ENCODE results near the gene SELENOM. TPM values are rescaled to one million over a fixed set of nuclear protein-coding genes. Genes with fewer than 3 reads are reported as not detected.

SELENOM gene
- polyA plus RNA-seq, 1 experiment = 89.0 TPM

DNA sequence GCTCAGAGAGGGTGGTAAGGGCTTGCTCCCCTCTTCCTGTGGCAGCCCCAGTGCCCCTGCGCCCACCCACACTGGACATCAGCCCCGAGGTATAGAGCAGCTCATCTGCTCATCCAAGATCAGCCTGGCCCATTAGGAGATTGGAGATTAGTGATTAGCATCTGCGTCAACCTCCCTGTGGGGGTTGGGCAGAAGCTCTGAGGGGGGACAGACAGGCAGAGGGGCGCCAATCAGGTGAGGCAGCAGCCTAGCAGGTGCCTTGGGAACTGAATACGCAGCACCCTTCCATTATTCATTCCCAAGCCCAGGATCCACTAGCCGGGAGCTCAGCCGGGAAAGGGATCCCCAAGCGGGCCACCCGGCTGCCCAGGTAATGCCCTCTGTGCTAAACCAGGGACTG lies 15.2 kb downstream of the SELENOM start:
- H3K27me3 ChIP-seq (ENCODE audit: control insufficient read depth, insufficient read depth, low read length) = no peaks in the 10 kb centered on the region
- no peak overlapping the region for H3K27ac ChIP-seq (ENCODE audit: low read depth, low read length)
- CTCF ChIA-PET = interaction anchor here (1.2 kb wide), 1 partner anchor 15 kb away, joined by 3 read pairs; the partner anchor contains the start of gene SELENOM
- TF ChIP-seq, protein P1, sequence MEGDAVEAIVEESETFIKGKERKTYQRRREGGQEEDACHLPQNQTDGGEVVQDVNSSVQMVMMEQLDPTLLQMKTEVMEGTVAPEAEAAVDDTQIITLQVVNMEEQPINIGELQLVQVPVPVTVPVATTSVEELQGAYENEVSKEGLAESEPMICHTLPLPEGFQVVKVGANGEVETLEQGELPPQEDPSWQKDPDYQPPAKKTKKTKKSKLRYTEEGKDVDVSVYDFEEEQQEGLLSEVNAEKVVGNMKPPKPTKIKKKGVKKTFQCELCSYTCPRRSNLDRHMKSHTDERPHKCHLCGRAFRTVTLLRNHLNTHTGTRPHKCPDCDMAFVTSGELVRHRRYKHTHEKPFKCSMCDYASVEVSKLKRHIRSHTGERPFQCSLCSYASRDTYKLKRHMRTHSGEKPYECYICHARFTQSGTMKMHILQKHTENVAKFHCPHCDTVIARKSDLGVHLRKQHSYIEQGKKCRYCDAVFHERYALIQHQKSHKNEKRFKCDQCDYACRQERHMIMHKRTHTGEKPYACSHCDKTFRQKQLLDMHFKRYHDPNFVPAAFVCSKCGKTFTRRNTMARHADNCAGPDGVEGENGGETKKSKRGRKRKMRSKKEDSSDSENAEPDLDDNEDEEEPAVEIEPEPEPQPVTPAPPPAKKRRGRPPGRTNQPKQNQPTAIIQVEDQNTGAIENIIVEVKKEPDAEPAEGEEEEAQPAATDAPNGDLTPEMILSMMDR (IDR thresholded peaks at IDR 0.05; ENCODE audit: low read depth, low read length) = no peak
- H3K9me3 ChIP-seq (ENCODE audit: control insufficient read depth, insufficient read depth, low read length) = no peaks in the 10 kb centered on the region; the same call in 1 of the 2 replicates
- POLR2A ChIA-PET = interaction anchor here (0.6 to 2.5 kb wide), 2 partner anchors 10 to 142 kb away, joined by 9 to 15 read pairs; no protein-coding TSS in a partner anchor
- DNase-seq (ENCODE audit: low read depth, low spot score) = no peak
- no peak overlapping the region for H3K4me3 ChIP-seq (ENCODE audit: low read depth, low read length)

DNA sequence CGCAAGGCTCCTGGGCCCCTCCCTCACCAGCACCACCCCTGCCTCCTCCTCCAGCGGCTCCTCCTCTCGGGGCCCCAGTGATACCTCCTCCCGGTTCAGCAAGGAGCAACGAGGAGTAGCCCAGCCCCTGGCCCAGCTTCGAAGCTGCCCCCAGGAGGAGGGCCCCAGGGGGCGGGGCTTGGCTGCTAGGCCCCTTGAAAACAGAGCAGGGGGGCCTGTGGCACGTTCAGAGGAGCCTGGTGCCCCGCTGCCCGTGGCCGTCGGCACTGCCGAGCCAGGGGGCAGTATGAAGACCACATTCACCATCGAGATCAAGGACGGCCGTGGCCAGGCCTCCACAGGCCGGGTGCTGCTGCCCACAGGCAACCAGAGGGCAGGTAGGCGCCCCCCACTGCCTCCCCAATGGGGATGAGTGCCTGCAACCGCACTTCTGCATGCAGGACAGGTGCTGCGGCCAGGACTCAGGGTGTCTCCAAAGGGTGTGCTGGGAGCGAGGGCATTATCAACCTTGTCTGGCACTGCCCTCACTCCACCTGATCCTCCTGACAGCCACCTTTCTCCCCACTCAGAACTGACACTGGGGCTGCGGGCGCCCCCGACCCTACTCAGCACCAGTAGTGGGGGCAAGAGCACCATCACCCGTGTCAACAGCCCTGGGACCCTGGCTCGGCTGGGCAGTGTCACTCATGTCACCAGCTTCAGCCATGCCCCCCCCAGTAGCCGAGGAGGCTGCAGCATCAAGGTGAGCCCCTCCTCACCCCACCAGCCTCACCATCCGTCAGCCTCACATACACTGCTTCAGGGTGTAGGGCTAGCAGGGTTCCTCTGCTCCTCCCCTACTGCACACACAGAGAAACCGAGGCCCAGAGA lies 16.0 kb downstream of the SELENOM start:
- no peaks in the 10 kb centered on the region for H3K27me3 ChIP-seq (ENCODE audit: control insufficient read depth, insufficient read depth, low read length)
- ChIA-PET POLR2A (interaction anchor here (0.6 to 2.5 kb wide), 2 partner anchors 11 to 141 kb away, joined by 9 to 15 read pairs; no protein-coding TSS in a partner anchor), CTCF (interaction anchor here (1.3 kb wide), 1 partner anchor 140 kb away, joined by 4 read pairs; no protein-coding TSS in a partner anchor)
- no peak for DNase-seq (ENCODE audit: low read depth, low spot score)
- no peak overlapping the region for H3K4me3 ChIP-seq (ENCODE audit: low read depth, low read length)
- H3K27ac ChIP-seq (ENCODE audit: low read depth, low read length) = no peak overlapping the region
- H3K9me3 ChIP-seq (ENCODE audit: control insufficient read depth, insufficient read depth, low read length) = no peaks in the 10 kb centered on the region; the same call in 1 of the 2 replicates
- TF ChIP-seq, protein P1 (IDR thresholded peaks at IDR 0.05; ENCODE audit: low read depth, low read length) = no peak

DNA sequence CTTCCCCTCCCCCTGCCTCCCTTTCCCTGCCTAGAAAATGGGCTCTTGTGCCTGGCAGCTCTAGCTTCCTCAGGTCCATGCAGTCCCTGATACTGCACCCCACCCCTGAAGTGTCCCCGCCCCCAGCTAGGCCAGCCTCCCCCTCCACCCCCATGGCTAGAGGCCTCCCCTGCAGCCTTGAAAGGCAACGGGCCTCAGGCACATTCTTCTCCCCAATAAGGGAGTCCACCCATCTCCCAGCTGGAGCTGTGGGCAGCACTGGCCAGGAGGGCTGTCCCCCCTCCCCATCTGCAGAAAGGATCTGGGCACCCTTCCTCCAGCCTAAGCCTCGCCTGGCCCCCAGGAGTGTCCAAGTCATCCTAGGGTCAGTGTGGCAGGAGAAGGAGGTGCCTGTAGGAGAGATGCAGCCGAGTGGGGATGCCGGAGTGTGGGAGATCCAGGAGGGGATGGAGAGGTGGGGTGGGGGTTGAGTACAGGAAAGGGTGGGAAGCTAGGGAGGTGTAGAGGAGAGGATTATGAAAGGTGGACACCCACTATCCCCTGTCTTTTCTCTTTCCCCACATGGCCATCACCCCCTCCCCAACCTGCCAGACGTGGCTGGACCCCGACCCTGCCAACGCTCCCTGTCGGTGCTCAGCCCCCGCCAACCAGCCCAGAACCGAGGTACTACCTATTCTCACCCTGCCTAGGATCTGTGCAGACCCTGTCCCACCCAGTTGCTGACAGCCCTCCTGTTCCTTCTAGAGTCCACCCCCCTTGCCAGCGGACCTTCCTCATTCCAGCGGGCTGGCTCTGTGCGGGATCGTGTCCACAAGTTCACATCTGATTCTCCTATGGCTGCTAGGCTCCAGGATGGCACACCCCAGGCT lies 16.9 kb downstream of the SELENOM start:
- Histone ChIP-seq H3K9me3 (ENCODE audit: control insufficient read depth, insufficient read depth, low read length) (no peaks in the 10 kb centered on the region; the same call in 1 of the 2 replicates), H3K27ac (ENCODE audit: low read depth, low read length) (no peak overlapping the region), H3K27me3 (ENCODE audit: control insufficient read depth, insufficient read depth, low read length) (no peaks in the 10 kb centered on the region), H3K4me3 (ENCODE audit: low read depth, low read length) (no peak overlapping the region)
- TF ChIP-seq, protein P1 (IDR thresholded peaks at IDR 0.05; ENCODE audit: low read depth, low read length) = no peak
- POLR2A ChIA-PET = interaction anchor here (0.7 kb wide), 1 partner anchor 9 kb away, joined by 3 read pairs; the partner anchor contains the start of gene SMTN
- CTCF ChIA-PET = interaction anchor here (0.6 to 1.3 kb wide), 3 partner anchors 58 to 265 kb away, joined by 3 to 4 read pairs (median 3); no protein-coding TSS in a partner anchor
- no peak for DNase-seq (ENCODE audit: low read depth, low spot score)

DNA sequence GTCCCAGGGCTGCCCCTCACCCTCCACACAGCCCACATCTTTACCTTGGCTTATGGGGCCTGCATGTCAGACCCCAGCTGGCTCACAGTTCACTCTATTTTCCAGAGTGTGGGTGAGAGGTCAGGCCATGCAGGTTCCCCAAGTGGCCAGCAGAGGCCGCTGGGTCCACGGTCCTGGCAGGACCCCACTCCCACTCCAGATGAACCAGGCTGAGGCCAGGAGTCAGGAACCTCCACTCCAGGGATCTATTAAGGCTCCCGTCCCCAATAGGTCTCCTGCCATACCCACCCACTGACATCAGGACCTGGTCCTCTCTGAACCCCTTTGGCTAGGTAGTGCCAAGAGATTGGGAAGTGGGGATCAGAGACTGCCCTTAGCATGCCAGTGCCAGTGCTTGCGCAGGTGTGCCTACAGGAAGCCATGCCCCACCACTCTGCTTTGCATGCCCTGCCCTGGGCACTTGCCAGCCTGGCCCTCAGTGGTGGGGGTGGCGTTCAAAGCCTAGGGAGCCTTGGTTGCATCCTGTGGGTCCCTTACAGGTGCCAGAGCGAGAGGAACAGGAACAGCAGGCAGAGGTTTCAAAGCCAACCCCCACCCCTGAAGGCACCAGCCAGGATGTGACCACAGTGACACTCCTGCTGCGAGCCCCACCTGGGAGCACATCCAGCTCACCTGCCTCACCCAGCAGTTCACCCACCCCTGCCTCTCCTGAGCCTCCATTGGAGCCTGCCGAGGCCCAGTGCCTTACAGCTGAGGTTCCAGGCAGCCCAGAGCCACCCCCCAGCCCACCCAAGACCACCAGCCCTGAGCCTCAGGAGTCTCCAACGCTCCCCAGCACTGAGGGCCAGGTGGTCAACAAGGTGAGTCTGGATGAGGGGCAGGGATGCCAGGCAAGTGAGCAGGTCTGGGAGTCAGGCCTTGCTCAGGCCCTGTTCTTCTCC lies 17.9 kb downstream of the SELENOM start:
- TF ChIP-seq, protein P1 (IDR thresholded peaks at IDR 0.05; ENCODE audit: low read depth, low read length) = peak; percentile 83
- Histone ChIP-seq H3K27me3 (ENCODE audit: control insufficient read depth, insufficient read depth, low read length) (no peaks in the 10 kb centered on the region), H3K4me3 (ENCODE audit: low read depth, low read length) (no peak overlapping the region), H3K9me3 (ENCODE audit: control insufficient read depth, insufficient read depth, low read length) (no peaks in the 10 kb centered on the region; the same call in 1 of the 2 replicates), H3K27ac (ENCODE audit: low read depth, low read length) (no peak overlapping the region)
- CTCF ChIA-PET = interaction anchor here (0.6 to 1.7 kb wide), 5 partner anchors 59 to 156 kb away, joined by 3 to 7 read pairs (median 4); no protein-coding TSS in a partner anchor
- no peak for DNase-seq (ENCODE audit: low read depth, low spot score)
- POLR2A ChIA-PET = interaction anchor here (0.7 kb wide), 1 partner anchor 8 kb away, joined by 3 read pairs; the partner anchor contains the start of gene SMTN
